Measurements from ENCODE around the gene OR4D6. TPM values are rescaled to one million over a fixed set of nuclear protein-coding genes. Genes with fewer than 3 reads are reported as not detected.

The OR4D6 gene
- total RNA-seq, 1 donor from 2014 or later, result not detected

GRCh38 chr11:59501931-59502330 lies 45.2 kb downstream of the OR4D6 start:
- no peak overlapping the region for H3K27ac Mint-ChIP-seq
- peaks cover 3% of the 10 kb centered on the region for H3K27me3 Mint-ChIP-seq
- no peaks in the 10 kb centered on the region for H3K9me3 Mint-ChIP-seq (ENCODE audit: low read depth)
- no peaks in the 10 kb centered on the region for H3K36me3 Mint-ChIP-seq (ENCODE audit: insufficient read depth)
- H3K4me3 Mint-ChIP-seq (ENCODE audit: low read depth), result no peak overlapping the region
- no peak for DNase-seq (ENCODE audit: low spot score, unreplicated experiment)
- H3K4me1 Mint-ChIP-seq (ENCODE audit: low read depth), result no peaks in the 10 kb centered on the region
- no peak for TF ChIP-seq CTCF (IDR thresholded peaks at IDR 0.05; ENCODE audit: unreplicated experiment)

GRCh38 chr11:59503276-59503675 lies 46.5 kb downstream of the OR4D6 start, which contains the start of gene OR4D11:
TSS of gene OR4D11 (plus strand) at chr11:59503576. CDS start at chr11:59503576, 0 bp downstream.
- no peak within 1 kb of the TSS for H3K27ac Mint-ChIP-seq
- no peak within 1 kb of the TSS for H3K4me3 Mint-ChIP-seq (ENCODE audit: low read depth)
- peaks cover 3% of the 10 kb centered on the region for H3K27me3 Mint-ChIP-seq
- no peak for TF ChIP-seq CTCF (IDR thresholded peaks at IDR 0.05; ENCODE audit: unreplicated experiment)
- H3K36me3 Mint-ChIP-seq (ENCODE audit: insufficient read depth), result no peaks in the 10 kb centered on the region
- H3K4me1 Mint-ChIP-seq (ENCODE audit: low read depth), result no peaks in the 10 kb centered on the region
- DNase-seq (ENCODE audit: low spot score, unreplicated experiment), result no peak
- H3K9me3 Mint-ChIP-seq (ENCODE audit: low read depth), result no peaks in the 10 kb centered on the region

Other genes starting within 250 kb of the OR4D6 start
- gene MPEG1, start 244.0 kb upstream of the OR4D6 start, total RNA-seq, result not detected in 2 replicates
- not detected in 2 replicates for gene OR5AN1, start 98.1 kb upstream of the OR4D6 start, total RNA-seq
- not detected in 2 replicates for gene OR5A2, start 30.5 kb upstream of the OR4D6 start, total RNA-seq
- not detected in 2 replicates for gene OR5A1, start 20.5 kb upstream of the OR4D6 start, total RNA-seq
- not detected in 2 replicates for gene OR4D10, start 16.4 kb downstream of the OR4D6 start, total RNA-seq
- not detected in 2 replicates for gene OR4D11, start 46.6 kb downstream of the OR4D6 start, total RNA-seq
- not detected in 2 replicates for gene OR4D9, start 54.6 kb downstream of the OR4D6 start, total RNA-seq
- gene OSBP, start 158.8 kb downstream of the OR4D6 start, total RNA-seq, result 42.7 and 46.1 TPM in 2 replicates
- 43.0 and 43.7 TPM in 2 replicates for gene PATL1, start 212.1 kb downstream of the OR4D6 start, total RNA-seq